HG03571 (cell line): Measurements from ENCODE around the gene OSCAR.
"Not testable (repeated sequence)": the region's sequence is repeated elsewhere in the genome, so short reads cannot be mapped to it uniquely, and the experiment has no call there.

ENCODE experiments used
- ATAC-seq: cut with Tn5 transposase; IDR thresholded peaks from one replicate; pipeline ENCODE4 v1.9.1; 2021; ENCODE audit not compliant: unreplicated experiment

Gene OSCAR

GRCh38 chr19:54127688-54128440 lies 27.3 kb upstream of the OSCAR start:
- no peak for ATAC-seq

DNA sequence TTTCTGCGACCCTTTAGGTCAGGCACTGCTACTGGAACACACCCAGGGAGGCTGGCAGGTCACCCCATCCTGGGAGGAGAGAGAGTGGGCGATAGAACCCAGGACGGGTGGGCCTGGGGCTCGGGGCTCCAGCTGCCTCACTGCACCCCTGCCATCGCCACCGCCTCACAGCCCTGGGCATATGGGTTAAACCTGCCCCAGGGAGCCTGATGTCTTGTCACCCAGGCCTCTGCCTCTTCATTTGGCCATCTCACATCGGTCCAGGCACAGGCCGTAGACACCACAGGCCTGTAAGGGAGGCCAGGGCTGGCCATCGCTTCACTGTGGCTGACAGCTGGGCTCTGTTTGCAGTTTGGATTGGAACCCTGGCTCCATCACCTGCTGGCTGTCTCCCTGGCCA lies 25.1 kb upstream of the OSCAR start:
- no peak for ATAC-seq

DNA sequence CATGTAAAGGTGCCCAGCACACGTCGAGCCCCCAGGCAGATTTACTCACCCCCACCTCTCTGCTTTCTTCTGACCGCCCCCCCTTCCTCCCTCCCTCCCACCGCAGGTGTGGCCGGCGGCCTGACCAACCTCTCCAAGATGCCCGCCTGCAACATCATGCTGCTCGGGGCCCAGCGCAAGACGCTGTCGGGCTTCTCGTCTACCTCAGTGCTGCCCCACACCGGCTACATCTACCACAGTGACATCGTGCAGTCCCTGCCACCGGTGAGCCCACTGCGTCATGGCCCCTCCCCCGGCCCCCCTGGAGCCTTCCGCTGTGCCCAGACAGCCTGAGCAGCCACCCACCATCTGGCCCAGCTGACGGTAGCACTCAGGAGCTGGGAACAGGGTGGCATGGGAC lies 23.8 kb upstream of the OSCAR start:
- no peak for ATAC-seq

GRCh38 chr19:54123682-54124081 lies 23.1 kb upstream of the OSCAR start:
- no peak for ATAC-seq

DNA sequence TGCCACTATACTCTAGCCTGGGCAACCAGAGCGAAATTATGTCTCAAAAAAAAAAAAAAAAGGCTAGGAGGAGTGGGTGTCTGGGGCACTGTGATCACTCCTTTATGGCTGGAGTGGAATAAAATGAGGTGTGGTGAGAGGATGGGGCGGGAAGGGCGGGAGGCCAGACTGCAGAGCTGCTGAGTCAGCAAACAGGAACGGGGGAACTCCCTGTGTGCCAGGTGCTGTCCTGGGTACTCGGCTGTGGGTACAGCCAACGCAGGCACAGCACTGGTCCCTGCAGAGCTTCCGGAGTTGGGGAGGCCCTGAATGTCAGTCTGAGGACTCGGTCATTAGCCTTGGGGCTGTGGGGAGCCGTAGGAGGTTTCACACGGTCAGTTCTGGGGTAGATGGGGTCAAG lies 20.7 kb upstream of the OSCAR start:
- ATAC-seq = no peak

DNA sequence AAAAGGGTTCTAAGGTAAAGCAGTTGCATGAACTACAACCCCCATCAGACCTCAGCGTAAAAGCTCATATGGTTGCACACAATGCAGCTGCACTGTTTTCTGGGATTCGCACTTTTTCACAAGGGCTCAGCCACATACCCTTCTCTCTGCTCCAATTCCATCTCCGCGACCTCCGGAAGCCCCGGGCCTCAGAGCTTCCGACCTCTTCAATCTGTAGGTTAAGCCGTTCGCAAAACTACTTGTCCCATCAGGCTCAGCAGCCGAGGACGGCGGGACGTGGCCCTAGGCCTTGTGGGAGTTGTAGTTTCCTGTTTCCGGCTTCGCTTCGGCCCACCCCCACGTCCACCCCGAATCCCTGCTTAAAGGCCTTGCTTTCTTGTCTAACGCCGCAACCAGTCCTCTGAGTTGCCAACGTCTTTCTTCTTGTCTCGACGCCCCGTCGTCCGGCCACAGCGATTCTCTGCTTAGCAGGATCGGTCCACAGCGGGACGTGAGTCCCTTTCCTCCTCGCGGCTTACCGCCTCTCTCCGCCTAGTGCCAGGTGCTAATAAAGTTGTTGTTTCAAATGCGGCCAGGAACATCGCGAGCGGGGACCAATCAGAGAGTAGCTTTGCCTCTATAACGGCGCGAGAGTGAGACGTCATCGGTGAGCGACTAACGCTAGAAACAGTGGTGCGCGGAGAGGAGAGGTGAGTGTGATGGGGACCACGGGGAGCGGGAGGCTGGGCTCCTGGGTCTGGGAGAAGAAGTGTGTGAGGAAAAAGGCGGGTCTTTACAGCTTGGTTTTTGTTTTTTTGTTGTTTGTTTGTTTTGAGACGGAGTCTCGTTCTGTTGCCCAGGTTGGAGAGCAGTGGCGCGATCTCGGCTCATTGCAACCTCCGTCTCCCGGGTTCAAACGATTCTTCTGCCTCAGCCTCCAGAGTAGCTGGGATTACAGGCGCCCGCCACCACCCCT lies 14.8 kb upstream of the OSCAR start, which contains the start of the genes PRPF31 and TFPT:
Gene PRPF31 (plus strand): TSS at position 646 of the 955 bp plus-strand sequence. CDS start 2,525 bp downstream, outside the sequence.
Gene TFPT (minus strand): TSS at position 549 of the 955 bp plus-strand sequence. CDS start 388 bp downstream, at position 161.
- peak; percentile 73 for ATAC-seq

- no peak for ATAC-seq
These were observed 13.9 kb upstream of the OSCAR start for GRCh38 chr19:54114340-54115108.

DNA sequence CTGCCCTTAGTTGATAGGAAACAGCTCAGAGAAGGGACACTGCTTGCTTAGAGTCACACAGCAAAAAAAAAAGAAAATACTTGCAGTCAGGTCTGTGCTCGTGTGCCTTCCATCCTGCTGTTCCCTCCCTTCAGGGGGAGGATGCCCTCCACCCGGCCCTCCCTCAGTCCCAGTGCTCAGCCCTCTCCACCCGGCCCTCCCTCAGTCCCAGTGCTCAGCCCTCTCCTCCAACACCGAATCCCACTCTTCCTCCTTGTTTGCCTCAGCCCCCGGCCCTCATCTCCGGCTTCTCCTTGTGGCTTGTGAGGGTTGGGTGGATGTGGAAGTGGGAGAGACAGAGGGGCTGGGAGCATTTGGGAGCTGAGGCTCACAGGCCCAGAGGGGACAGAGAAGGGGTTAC lies 9.0 kb upstream of the OSCAR start:
- ATAC-seq = no peak

DNA sequence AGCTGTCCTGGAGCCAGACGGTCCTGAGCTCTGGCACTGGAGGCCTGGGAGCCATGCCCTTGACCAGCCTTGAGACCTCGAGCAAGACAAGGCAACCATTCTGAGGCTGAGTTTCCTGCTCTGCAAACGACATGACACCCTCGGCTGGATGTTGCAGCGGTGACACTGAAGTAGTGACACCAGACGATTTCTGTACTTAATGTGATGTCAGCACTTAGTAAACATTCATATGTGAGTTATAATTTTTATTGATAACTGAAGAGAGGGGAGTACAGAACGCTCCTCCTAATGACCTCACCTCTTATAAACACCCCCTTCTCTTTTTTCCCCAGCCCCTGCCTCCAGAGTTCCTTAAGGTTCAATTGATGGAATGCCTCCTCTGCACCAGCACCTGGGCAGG lies 7.9 kb upstream of the OSCAR start:
- no peak for ATAC-seq

DNA sequence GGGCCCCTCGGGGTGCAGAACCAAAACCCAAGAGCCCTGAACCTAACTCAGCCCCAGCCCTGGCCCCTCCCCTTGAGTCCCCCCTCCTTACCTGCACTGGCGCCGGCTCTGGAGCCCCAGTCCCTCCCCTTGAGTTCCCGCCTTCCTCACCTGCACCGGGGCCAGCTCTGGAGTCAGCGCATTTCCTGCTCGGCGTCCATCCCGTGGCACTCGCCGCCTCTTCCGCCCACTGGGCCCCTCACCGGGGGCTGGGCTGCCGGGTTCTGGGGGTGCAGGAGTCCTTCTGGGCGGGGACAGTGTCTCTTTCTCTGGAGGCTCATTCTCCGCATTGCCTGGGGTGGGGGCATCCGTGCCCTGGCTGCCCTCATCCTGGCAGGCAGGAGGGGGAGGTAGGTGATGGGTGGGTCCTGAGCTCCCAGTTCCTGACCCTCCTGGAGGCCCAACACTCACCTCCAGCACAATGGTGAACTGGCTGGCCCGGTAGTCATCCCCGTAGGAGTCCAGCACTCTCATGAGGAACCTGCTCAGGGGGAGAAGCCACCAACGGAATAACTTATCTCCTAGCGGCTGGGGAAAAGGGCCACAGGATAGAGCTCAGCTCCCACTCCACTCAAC lies 7.4 kb upstream of the OSCAR start:
- no peak for ATAC-seq

DNA sequence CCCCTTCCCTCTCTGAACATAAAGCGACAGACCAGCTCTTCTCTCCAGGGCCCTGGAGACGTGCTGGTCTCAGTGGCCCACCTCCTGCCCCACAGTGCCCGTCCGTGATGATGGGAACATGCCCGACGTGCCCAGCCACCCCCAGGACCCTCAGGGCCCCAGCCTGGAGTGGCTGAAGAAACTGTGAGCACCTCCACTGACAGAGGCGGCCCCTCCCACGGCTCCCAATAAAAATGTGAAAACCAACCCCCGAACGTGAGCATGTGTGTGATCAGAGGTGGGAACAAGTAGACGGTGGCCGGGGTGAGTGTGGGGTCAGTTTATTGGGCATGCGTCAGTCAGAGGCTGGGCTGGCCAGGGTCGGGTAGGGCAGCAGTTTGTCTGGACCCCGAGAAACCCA lies 6.1 kb upstream of the OSCAR start:
- ATAC-seq = no peak

- no peak for ATAC-seq
These were observed 5.2 kb upstream of the OSCAR start for GRCh38 chr19:54105796-54106195.

DNA sequence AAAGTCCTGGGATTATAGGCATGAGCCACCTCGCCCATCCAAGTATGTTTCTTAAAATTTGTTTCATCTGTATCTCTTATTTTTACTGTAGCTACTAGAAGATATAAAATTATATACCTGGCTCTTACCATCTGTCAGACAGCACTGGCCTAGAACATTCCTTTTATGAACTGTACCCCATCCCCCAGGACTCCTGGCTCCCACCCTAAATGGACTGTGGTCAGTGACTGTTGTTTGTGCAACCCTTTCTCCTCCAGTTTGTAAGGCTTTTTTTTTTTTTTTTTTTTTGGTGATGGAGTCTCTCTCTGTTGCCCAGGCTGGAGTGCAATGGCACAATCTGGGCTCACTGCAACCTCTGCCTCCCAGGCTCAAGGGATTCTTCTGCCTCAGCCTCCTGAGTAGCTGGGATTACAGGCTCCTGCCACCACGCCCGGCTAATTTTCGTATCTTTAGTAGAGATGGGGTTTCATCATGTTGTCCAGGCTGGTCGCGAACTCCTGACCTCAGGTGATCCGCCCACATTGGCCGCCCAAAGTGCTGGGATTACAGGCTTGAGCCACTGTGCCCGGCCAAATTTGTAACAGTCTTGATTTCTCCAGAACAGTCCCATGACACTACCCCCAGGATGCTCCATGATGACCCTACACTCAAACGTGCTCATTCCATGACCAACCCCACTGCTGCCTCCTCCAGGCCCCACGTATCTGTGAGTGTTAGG lies 4.6 kb upstream of the OSCAR start:
- ATAC-seq = no peak

DNA sequence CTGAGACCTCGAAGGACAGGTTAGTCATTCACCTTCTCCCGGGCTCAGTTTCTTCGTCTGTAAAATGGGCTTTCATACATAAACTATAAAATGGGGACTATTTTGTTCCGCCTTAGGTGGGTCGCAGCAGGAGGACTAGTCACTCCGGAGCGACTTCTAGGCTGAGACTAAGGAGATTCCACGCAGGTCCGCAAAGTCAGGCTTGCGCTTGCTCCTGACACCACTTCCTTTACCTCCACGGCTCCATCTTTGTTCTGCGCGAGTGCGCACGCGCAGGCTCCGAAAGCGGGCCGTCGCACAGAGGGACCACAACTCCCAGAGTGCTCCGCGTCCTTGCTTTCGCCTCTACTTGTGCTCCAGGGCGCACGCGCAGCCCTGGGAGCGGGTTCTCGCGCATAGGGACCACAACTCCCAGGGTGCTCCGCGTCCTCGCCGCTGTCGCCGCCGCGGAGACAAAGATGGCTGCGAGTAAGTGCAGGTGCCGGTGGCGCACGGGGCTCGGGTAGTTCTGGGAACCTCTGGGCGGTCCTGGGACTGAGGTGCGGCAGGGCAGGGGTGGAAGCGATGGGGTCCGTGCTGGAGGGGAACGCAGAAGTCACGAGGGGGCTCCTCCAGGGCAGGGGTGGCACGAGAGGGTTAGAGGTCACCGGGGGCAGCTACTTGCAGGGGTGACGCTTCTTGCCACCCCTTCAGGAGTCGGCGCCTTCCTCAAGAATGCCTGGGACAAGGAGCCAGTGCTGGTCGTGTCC lies 2.0 kb upstream of the OSCAR start, which contains the start of gene NDUFA3:
Gene NDUFA3 (plus strand): TSS at position 435 of the 749 bp plus-strand sequence. CDS start 24 bp downstream, at position 459.
- peak; percentile 91 for ATAC-seq

DNA sequence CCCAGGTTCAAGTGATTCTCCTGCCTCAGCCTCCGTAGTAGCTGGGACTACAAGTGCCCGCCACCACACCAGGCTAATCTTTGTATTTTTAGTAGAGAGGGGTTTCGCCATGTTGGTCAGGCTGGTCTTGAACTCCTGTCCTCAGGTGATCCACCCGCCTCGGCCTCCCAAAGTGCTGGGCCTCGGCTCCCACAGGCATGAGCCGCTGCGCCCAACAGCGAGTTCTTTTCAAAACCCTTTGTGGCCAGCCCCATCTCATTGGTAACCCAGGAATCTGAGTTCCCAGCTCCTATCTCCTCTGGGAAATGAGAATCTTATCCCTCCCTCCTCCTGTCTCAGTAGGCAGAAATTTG lies 724 bp downstream of the OSCAR start:
- ATAC-seq = not testable (repeated sequence)

DNA sequence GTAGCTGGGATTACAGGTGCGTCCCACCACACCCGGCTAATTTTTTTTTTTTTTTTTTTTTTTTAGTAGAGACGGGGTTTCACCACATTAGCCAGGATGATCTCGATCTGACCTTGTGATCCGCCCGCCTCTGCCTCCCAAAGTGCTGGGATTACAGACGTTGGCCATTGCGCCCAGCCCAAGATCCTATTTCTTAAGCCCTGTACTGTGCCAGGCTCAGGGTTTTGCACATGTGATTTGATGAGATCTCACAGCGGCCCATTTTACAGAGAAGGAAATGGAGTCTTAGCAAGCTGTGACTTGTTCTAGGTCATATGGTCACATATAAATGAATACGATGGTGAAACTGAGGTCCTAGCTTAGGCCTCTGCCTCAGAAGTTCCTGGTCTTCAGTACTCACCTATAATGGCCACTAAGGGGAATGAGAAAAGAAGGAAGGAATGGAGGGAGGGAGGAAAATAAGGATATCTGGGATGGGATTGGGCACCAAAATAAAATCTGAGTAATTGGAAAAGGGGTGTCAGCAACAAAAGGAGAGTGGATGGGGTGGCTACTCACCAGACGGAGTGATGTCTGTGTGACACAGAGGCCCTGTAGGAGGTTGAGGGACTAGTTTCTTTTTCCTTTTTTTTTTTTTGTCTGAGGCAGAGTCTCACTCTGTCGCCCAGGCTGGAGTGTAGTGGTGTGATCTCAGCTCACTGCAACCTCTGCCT lies 1.3 kb downstream of the OSCAR start:
- no peak for ATAC-seq

DNA sequence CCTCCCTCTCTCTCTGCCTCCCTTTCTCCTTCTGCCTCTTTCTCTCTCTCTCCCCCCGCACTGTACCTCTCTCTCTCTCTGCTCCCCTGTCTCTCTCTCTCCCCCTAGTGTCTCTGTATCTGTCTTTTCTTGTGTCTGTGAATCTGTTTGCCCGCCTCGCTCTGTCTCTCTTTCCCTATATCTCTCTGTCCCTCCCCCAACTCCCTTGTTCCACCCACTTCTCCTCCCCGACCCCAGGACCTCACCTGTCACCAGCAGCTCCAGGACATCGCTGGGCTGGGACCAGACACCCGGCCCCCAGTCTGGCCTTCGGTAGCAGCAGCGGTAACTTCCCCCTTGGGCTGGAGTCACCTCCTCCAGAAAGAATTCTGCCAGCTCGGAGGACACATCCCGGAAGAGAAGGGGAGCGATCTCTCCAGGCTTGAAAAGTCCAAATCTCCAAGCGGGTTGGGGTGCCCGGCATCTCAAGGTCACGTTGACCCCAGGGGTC lies 3.9 kb downstream of the OSCAR start:
- no peak for ATAC-seq

- ATAC-seq = not testable (repeated sequence)
These were observed 4.6 kb downstream of the OSCAR start for GRCh38 chr19:54095859-54096616.
